IPS DF 19.7 (cell line): Measurements from ENCODE around the gene GRM1.
"Not testable (repeated sequence)": the region's sequence is repeated elsewhere in the genome, so short reads cannot be mapped to it uniquely, and the experiment has no call there.

Experiments
- DNase-seq: peaks from one replicate; pipeline ENCODE4 v3.0.0-alpha.2; 2013; ENCODE audit warnings: low read depth, low spot score

GRM1 gene

DNA sequence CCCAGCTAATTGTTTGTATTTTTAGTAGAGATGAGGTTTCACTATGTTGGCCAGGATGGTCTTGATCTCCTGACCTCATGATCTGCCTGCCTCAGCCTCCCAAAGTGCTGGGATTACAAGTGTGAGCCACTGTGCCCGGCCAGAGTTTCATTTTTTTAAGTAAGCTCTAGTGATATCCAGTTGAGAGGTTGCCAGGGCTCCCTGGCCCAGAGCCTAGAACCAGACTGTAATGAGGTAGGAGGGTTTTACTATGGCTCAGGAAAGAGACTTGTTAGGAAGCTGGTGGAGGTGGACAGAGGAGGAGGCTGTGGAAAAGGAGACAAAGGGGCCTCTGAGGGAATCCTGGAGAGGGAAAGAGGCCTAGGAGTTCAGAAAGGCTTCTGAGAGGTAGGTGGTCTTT, 242.3 kb downstream of the GRM1 start:
- DNase-seq, result not testable (repeated sequence)

DNA sequence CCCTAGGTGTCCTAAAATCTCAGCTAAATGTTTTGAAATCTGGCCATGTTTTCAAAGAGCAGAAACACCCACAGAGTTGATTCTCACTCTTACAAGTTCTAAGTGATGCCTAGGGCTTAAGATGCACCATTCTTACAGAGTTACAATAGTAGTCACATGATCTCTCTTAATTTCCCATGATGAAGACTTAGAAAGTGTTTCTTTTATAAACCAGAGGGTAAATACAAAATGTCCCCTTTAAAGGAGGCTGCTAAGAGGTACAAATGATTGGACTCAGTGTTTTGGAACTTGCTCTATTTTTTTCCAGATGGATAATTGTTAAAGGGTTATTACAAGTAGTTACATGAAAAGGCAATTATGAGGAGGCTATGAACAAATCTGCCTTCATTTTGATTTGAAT, 244.6 kb downstream of the GRM1 start:
- no peak for DNase-seq

DNA sequence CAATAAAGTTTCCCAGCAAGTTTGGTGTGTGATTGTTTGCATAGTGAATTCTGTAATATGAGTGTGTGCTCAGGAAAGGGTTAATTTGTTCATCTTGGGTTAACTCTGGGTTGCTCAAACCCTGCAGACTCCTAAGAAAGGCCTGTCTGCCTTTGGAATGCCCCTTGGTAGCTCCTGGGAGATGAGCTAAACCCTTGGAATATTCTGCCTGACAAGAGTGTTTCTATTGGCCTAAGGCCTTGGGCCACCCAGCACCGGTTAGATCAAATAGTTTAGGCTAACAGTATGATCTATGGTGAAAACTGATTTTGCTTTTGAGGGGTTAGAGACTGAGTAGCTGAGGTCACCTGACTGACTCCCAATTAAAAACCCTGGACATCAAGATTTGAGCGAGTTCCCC, 248.3 kb downstream of the GRM1 start:
- DNase-seq, result no peak

DNA sequence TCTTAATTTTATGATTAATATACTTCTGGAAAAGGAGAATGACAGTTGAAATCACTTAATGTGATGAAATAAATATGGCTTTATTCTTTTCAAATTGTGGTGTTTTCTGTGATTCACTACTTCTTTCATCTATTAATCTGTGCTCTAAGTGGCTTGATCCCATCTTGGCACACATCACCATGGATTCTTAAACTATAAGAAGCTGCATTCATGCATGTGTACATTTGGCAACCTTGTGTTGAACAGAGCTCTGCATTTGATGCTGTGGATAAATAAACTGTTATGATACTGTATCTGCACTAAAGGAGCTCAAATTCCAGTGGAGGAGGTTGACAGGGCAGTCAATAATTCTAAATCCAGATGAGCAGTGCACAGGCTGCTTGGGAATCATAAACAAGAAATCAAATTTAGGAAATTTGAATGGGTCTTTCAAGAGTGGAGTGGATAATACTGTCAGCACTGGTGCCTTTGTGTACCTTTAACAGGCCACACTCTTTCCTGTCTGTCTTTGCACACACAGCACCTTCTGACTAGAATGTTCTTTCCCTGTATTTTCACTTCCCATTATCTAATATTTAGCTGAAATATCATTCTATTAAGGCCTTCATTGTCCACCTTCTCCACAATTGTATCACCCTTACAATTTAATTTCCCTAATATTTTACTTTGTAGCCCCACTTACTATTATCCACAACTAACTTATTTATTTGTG, 252.9 kb downstream of the GRM1 start:
- no peak for DNase-seq

DNA sequence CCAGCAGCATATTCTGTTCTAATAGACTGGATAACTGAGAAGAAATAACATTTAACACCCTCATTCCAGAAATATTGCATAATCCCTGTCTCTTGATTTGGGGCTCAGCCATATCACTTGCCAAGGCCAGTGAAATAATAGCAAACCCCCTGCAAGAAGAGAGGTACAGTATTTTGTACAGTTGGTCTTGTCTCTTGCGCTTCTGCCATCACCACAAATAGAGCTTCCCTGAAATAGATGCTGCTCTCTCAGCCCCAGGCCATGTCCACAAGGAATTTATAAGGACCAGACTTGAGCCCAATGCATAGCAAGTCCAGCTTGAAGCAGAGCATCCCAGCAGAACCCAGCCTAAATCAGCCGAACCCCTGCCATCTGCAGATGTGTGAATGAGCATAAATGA, 254.0 kb downstream of the GRM1 start:
- no peak for DNase-seq

DNA sequence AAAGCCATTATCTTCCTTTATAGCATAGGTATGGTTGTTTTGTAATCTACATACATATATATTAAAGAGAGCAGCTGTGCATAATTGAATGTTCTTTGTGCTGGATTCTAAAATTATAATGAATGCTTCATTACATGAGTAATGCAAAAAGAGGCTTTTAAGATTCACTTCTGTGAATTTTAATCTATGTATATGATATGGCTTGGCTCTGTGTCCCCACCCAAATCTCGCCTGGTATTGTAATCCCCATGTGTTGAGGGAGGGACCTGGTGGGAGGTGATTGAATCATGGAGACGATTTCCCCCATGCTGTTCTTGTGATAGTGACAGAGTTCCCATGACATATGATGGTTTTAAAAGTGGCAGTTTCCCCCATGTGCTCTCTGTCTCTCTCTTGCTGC, 255.4 kb downstream of the GRM1 start:
- no peak for DNase-seq

DNA sequence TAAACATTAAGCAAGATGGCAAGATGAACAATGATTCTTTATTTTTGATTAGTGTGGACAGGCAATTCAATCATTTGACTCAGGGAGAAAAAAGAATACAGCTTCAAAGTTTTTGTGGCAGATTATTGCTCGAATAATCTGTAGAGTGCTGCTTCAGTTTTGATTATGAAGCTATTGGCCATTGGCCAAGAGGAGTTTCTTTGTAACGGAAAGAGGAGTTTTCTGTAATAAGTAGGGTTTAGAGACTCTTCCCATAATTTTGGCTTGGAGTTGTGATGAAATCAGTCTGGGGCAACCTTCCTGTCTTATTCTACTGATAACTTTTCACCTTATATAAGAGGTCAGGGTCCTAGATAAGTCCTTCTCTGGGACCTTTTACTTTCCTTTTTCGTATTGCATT, 258.1 kb downstream of the GRM1 start:
- DNase-seq, result no peak

DNA sequence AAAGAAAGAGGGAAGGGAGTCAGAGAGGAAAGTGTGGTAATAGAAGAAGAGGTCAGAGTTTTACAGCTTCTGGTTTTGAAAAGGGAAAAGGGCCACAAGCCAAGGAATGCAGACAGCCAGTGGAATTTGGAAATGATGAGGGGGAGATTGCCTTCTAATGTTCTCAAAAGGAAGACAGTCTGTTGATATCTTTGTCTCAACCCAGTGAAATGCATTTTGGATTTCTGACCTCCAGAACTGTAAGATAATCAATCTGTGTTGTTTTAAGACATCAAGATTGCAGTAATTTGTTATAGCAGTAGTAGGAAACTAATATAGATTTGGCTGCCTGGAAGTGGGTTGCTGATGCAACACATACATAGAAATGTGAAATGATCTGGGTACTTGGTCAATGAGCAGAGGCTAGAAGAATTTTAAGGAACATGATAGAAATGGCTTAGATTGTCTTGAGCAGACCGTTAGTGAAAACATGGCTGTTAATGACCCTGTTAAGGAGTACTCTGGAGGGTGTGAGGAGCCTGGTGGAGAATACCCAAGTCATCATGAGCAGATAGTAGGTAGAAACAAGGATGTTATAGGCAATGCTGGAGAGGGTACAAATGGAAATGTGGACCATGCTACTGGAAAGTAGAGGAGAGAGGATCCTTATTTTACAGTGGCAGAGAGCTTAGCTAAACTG, 259.0 kb downstream of the GRM1 start:
- no peak for DNase-seq

DNA sequence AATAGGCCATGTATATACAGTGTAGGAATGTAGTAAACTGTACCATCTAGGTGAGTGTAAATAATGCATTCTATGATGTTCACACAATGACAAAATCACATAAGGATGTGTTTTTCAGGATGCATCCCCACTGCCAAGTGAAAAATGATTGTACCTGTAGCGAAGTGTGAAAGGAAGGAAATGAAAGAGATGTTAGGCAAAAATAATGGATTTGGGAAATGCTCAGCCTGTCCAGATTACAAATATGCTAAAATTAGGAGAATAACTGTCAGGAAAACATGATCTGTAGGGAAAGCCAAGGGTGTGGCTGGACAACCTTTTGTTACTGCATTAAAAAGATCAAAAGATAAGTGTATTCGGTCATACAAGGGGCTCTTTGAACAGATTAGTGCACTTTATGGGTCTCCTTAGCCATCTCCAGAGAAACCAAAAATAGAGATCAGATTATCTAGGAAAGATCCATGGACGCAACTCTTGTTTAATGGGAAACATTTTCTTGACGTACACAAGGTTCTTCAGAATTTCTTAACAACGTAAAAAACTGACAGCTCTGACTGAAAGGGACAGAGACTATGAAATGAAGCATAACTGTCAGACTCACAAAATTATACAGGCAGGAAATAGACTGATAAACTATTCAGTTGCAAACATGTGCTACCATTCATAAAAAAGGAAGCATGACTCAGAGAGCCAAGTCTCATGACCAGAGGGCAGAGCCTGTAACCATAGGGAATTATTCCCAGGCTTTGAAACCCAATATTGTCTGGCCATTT, 261.1 kb downstream of the GRM1 start:
- DNase-seq, result no peak

DNA sequence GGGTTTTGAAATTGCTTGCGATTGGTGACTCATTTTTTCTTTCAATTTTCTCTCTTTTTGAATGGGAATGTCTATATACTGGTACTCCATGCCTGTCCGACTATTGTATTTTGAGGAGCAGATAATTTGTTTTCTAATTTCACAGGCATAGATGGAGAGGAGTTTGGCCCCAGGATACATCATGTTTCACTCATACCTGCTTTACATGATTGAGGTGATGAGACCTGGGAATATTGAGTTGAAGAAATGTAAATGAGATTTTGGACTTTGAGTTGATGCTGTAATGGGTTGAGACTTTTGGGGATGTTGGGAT, 261.7 kb downstream of the GRM1 start:
- no peak for DNase-seq

DNA sequence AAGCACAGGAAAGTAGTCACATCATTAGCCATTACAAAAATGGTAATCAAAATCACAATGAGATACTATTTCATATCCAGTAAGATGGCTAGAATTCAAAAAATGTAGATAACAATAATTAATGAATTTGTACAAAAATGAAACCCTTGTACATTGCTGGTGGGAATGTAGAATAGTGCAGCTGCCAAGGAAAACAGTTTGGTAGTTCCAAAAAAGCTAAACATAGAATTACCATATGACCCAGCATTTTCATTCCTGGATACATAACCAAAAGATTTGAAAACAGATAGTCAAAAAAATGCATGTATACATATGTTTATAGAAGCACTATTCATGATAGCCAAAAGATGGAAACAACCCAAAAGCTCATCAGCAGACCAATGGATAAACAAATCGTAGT, 263.6 kb downstream of the GRM1 start:
- DNase-seq, result no peak

DNA sequence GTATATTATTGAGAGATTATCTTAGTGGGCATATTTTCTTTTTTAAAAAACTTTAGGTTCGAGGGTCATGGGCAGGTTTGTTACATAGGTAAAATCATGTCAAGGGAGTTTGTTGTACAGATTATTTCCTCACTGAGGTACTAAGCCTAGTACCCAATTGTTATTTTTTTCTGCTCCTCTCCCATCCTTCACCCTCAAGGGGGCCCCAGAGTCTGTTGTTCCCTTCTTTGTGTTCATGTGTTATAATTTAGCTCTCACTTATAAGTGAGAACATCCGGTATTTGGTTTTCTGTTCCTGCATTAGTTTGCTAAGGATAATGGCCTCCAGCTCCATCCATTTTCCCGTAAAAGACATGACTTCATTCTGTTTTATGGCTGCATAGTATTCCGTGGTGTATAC, 266.8 kb downstream of the GRM1 start:
- no peak for DNase-seq

DNA sequence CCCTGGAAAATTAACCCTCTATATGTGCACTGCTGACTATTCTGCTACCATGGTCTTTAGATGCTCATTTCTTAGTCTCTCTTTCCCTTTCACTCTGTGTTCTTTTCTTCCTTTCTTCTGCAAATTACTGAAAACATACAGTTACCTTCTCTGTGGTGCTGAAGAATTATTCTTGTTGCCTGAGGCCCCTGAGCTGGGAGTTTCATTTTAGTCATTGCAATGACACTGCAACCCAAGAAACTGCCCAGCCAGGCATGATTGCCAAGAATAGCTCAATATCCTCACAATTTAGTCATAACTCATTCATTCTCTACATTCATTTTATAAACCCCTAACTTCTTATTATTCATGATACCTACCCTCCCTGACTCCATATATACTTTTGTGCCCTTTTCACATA, 269.0 kb downstream of the GRM1 start:
- DNase-seq, result no peak

DNA sequence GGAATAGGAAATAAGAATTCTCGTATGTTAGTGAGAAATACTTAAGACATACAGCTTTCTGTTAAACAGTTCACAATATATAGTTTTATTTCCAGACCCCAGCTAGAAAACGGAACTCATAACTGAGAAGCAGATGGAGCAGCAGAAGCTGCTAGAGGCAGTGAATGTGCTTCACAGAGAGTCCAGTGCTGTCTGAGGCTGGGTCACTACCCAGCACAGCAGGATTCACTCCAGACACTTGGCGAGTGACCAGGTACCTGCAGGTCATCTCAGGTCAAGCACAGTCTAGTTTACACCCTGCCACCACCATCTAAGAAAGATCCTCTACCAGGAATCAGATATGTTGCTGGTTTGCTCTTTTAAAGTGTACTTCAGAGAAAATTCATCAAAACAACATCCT, 271.7 kb downstream of the GRM1 start:
- no peak for DNase-seq

DNA sequence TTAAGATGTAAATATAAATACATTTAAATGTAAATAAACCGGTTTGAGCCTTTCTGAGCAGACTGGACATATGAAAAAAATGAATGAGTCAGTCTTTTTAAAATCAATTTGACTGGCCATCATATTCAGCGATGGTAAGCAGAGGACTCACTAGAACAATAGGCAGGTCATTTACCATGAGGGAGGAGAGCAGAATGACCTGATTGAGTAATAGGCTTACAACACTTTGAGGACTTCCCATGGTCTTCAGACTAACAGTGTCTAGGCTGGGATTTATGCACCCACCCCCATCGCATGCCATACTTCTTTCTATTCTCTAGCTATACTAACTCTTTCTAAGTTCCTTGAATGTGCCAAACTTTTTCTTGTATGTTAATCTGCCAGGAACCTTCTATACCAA, 272.9 kb downstream of the GRM1 start:
- no peak for DNase-seq

DNA sequence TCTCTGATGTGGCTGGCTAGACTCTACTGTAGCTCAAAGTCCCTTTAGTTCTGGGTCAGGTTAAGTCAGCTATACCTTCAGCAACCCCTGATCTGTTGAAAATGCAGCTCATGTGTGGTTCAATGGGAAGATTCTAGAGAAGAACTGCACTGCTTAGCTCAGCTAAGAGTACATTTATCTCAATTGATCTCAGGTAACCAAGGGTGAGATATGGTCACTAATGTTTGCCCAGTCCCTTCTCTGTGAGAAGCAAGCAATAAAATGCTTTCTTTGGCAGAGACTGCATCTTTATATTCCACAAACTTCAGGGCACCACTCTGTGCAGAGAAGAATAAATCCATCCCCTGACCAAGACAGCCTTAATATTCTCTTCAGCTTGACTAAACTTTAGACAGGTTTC, 274.1 kb downstream of the GRM1 start:
- no peak for DNase-seq

DNA sequence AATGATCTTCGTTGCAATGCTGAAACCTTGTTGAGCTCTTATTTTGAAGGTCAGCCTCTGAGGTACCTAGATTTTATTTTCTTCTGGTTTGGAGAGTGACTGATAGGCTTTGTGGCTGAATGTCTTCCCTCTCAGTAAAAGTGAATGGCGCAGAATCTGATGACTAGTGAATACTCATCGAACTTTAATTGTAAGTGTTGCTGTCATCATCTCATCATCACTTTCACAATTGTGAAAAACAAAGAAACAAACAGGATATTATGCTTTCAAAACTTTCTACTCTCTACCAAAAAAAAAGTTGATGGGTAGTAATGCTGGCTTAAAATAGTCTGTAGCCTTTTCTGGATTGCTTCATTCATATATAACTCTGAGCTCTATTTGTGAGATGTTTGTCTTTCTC, 275.3 kb downstream of the GRM1 start:
- no peak for DNase-seq

DNA sequence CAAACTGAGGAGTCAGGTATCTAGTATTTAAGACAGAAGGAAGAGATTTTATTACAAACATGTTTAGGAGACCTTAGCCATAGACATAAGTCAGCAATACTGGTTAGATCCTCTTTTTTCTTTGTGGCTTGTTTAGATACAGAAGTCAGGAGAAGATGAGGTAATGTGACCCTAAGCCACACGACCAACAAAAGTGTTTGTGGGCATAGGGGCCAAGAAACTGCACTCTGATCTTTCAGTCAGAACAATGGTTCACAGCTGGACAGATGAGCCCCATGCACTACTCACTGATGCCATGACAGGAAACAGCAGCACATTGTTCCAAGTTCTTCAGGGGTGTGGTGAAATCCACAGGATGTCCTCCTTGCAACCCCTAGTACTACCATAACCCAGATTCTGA, 276.2 kb downstream of the GRM1 start:
- no peak for DNase-seq

DNA sequence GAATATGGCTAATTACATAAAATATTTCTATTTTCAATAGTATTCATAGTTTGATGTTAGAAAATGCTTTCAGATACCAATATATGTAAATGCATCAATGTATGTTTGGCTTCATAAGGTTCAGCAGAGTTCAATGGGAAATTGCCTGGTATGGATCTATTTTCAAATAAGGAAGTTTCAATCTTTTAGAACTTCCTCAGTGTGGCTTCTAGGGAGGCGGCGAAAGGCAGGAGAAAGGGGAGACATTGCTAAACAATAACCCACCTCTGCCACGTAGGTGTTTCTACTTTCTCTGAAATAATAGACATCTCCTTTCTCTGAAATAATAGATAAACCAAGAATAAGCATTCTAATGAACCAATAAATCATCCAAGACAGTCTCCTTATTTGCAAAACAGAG, 277.1 kb downstream of the GRM1 start:
- no peak for DNase-seq

DNA sequence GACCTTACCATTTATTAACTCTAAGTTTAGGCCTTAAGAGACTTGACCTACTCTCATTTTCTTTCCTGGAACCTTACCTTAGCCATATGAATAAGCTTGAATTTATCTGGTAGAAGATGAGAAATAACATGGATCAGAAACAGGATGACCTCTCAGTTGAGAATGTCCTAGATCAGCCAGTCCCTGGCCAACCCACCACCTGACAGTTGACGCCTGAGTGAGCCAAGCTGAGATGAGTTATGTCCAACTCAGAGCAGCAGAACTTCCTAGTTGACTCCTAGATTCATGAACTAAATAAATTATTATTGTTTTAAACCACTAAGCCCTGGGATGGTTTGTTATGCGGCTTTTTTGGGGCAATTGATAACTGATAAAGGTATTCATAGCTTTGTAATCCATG, 281.8 kb downstream of the GRM1 start:
- DNase-seq, result no peak

DNA sequence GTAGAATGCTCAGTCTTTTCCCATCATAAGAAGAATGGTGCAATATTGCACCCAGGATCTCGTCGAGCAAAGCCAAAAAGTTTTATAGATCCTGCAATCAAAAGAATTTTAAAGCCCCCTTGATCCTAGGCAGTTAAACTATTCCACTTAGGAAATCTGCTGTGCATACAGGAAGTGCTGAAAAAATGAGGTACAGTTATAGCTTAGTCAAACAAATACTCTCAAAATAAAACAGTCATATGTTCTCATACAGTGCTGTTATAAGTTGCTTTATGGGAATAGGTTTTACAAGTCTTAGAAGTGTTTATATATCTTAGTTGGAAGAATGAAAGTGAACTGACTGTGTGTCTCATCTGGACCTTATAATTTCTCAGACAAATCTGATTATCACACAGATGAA, 282.2 kb downstream of the GRM1 start:
- DNase-seq, result no peak

DNA sequence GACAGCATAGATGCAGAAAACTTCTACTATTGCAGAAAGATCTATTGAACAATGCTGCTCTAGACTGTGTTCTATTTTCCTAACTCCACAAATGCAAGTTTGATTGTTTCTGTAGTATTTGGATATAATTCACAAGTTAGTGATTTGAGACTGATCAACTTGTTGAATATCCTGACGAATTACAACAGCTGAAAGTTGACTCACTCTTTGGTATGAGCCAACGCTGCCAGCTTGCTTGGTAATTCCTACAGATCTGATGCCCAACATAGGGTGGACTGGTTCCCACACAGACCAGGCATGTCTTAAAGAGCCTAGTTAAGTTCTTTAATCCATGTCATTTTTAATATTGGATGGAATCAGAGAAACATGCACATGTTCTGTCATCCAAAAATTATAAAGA, 283.7 kb downstream of the GRM1 start:
- DNase-seq, result no peak
